GM12874 (cell line): ENCODE data around the gene TOMM20.

ENCODE experiments used
- CTCF ChIP-seq: IDR thresholded peaks from 2 replicates; pipeline ENCODE4 v1.5.1; 2011; ENCODE audit warnings: low read depth, mild to moderate bottlenecking, control low read depth, low read length, moderate library complexity; ENCODE audit not compliant: insufficient read depth

The TOMM20 gene

GRCh38 chr1:235075048-235075776 lies 53.4 kb downstream of the TOMM20 start:
- no peak for TF ChIP-seq CTCF

GRCh38 chr1:235074523-235075047 lies 54.1 kb downstream of the TOMM20 start:
- TF ChIP-seq CTCF: no peak

- TF ChIP-seq CTCF: no peak
Measured at GRCh38 chr1:235073968-235074522, 54.6 kb downstream of the TOMM20 start.

- TF ChIP-seq CTCF: no peak
Measured at GRCh38 chr1:235073331-235073967, 55.2 kb downstream of the TOMM20 start.

GRCh38 chr1:235072096-235072495 lies 56.5 kb downstream of the TOMM20 start:
- TF ChIP-seq CTCF: no peak

- no peak for TF ChIP-seq CTCF
Measured at GRCh38 chr1:235070819-235071218, 57.8 kb downstream of the TOMM20 start.

GRCh38 chr1:235069577-235070563 lies 58.8 kb downstream of the TOMM20 start:
- TF ChIP-seq CTCF: no peak
